Stimulated activated CD4-positive, alpha-beta T cell treated with anti-CD3 and anti-CD28 coated beads, Interleukin-1b, Interleukin-23, amount 100 ng/mL, for 1 hour (primary cell): Measurements from ENCODE around the gene DECR2.
"Not testable (repeated sequence)": the region's sequence is repeated elsewhere in the genome, so short reads cannot be mapped to it uniquely, and the experiment has no call there.

ENCODE experiments used
- DNase-seq, 2 donors: peaks; one replicate each; pipeline ENCODE4 v3.0.0-alpha.2; 2020; ENCODE audit warnings: low read depth in 2 of 2

Gene DECR2

GRCh38 chr16:366476-366875 lies 35.2 kb upstream of the DECR2 start:
- DNase-seq = no peak

DNA sequence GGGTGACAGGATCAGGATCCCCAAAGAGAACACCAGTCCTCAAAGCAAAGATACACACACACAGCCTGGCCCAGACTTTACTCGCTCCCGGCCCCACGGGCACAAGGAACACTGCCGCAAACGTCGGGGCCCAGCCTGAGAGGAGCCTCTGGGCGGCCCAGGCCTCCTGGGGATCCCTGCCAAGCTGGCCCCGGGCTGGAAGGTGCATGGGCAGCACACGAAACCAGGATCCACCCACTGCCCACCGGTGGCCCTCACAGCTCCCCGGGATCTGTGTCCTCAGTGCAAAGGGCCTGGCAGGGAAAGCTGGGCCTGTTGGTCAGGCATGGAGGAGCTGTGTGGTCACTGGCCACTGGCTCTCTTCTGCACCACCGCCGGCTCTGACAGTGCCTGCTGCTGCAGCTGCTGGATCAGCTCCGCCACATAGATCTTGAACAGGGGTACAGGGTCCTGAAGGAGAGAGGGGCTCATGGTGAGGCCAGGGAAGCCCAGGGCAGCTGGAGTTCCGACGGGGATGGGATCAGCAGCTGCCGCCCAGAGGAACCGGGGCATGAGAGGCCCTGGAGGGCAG lies 34.3 kb upstream of the DECR2 start:
- DNase-seq = no peak

- no peak for DNase-seq
Observed at GRCh38 chr16:368388-369158, 33.1 kb upstream of the DECR2 start.

DNA sequence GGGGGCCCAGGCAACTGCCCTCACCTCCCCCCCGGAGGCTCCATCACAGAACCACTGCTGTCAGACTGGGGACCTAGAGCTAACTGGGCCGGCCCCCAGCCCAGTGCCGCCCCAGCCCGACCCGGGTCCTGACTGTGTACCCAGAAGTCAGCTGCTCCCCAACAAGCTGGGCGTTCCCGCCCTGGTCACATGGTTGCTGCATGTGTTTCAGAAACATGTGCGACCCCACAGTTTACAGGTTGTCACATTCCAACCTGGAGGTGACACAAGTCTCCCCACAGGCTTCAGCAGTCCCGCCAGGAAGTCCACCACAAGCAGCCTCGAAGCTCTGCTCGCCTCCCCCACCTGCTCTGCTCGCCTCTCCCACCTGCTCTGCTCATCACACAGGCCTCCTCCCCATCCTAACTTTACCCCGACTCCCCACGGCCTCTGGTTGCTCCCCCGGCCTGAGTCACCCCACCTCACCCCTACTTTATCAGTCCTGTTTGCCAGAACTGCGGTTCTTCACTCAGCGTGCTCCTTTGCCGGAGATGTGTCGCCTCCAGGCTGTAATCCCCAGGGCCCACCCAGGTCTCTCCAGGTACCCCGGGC lies 32.3 kb upstream of the DECR2 start:
- DNase-seq = no peak

GRCh38 chr16:369866-370436 lies 31.7 kb upstream of the DECR2 start:
- no peak for DNase-seq

DNA sequence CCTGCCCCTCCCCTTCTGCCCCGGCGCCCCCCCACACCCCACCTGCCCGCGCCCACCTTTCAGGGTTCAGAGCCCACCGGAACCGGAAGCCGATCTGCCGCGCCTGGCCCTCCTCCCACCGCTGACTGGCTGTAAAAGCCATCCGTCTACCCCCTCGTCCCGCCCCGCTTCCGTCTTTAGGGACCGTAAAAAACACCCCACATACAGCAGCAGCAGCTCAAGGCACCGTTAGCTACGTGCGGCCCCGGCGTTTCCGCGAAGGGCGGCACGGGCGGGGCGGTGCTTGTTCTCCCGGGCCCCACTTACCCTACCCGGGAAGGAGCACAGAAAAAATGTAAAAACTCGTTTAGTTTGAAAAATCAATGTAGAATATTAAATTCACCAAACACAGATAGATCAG lies 31.2 kb upstream of the DECR2 start, which contains the start of gene MRPL28:
Gene MRPL28, minus strand, starts transcription at position 96 of the 400 bp plus-strand sequence. CDS start 320 bp downstream, outside the sequence.
- peak; percentile 82 to 89 for DNase-seq

- DNase-seq = no peak
Observed at GRCh38 chr16:370979-371514, 30.6 kb upstream of the DECR2 start.

- DNase-seq = no peak
Observed at GRCh38 chr16:371515-372301, 30.0 kb upstream of the DECR2 start.

DNA sequence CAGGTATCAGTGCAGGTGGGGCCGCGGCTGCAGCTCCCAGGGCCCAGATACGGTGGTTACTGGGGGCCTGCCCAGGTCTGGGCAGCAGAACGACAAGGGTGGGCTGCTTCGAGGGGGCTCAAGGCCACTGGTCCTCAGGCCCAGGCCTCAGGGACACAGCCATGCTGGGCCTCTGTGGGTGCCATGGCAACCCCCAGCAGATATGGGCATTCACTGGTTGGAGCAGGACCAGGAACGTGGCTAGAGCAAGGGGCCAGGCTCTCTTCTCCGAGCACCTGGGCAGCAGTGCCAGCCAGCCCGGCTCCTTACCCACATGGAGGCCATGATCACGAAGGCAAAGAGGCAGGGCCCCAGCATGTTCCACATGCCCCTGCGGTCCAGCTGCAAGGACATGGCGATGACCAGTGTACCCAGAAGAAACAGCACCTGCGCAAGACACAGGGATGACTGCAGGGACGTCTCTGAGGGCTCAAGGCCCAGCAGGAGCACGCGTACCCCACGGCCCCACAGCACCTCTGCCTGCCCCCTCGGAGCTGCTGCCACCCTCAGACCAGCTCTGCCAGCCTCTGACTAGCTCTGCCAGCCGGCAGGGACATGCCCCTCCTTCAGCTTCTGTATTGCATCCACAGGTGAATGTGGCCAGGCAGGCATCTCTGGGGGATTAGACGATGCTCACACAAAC lies 29.2 kb upstream of the DECR2 start:
- no peak for DNase-seq

GRCh38 chr16:373020-373598 lies 28.6 kb upstream of the DECR2 start:
- DNase-seq = no peak

DNA sequence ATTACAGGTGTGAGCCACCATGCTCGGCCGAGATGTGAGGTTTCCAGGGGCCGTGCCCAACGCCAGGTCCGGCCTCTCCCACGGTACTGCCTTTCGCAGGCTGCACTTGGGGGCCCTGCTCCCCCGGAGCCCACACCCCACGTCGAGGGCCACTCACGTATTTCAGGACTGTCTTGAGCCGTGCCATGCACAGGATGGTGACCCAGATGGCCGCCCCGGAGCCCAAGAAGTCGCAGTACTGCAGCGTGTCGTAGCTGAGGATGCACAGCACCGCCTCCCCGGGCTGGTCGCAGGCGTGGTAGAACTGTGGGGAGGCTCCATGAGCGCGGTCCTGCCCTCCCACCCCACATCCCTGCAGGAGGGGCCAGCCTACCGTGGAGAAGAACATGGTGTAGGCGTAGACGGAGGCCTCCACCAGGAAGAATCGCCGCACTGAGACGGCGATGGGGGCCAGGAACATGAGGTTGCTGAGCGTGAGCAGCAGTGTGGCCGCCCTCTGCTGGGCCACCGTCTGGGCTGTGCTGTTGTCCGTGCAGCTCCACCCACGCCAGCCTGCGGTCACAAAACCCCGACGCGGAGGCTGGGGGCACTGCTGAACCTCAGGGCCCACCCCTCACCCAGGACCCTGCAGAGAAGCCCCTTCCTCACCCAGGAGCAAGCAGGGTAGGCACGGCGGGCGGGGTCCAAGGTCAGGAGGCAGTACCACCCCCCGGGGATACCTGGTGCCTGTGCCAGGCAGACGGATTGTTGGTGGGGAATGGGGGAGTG lies 27.7 kb upstream of the DECR2 start:
- DNase-seq = no peak

DNA sequence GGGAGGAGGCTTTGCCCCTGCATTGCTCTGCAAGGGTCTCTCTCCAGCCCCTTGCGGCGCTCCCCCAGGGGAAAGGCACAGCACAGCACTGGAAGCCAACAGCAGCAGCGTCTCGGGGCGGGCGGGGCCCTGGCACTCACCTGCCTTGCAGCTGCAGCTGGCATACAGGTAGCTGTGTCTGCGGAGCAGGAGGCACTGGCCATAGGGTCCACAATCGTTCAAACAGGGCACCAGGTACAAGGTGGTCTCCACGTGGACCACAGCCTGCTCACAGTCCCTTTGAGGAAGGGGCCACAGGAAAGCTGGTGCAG lies 27.1 kb upstream of the DECR2 start:
- no peak for DNase-seq

- no peak for DNase-seq
Observed at GRCh38 chr16:375212-375611, 26.5 kb upstream of the DECR2 start.

DNA sequence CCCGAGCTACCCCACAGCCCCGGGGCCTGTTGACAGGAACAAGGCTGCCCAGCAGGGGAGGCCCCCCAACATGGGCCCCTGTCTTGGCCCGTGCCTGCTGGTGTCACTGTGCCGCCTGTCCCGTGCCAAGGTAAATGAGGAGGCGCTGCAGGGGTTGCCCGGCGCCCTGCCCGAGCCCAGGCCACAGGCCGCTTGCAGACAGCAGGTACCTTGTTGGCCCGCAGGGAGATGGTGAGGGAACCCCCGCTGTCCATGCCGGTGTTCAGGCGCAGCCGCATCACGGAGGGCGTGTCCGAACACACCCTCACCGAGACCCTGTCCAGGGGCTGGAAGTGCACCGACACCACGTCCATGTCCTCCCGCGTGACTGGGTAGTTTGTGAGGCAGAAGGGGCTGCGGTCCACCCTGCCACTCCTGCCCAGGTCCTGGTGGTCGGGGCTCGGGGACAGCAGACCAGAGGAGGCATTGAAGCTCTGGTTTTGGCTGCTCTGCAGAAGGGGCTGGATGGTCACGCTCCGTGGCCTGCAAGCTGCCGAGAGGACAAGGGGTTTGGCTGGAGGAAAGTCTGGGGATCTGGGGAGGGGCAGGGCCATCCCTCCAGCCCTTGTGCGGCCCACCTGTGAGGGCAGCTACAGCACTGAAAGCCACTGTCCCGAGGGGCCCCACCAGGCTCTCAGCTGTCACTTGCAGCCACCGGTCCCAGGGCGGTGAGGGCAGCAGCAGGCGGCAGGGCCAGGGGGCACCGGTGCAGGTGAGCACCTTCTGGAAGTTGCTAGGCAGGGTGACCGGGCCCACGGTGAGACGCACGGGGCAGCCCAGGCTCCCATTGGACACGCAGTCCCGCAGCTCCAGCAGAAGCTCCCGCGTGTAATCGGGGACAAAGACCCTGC lies 25.5 kb upstream of the DECR2 start:
- DNase-seq = no peak

DNA sequence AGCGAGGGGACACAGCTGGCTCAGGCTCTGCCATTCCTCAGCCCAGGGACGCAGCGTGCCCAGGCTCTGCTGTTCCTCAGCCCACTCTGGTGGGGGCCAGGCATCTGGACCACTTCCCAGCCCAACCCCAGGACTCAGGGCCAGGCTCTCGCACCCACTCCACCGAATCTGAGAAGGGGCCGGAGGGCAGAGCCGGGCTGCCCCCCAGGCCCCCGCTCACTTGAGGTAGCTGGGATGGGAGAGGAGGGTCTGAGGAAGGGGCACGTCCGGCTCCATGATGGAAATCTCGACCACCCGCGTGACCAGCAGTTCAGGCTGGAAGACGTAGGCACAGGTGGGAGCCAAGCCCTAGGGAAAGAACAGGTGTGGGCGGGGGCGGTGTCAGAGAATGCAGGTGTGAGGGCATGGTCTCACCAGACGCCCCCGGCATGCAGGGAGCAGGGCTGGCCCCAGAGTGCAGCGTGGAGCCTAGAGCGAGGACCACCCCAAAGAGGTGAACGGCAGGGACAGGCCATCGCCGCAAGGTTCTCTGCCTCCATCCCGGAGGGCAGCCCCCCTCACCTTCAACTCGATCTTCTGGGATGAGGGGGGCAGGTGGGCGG lies 24.8 kb upstream of the DECR2 start:
- no peak for DNase-seq

DNA sequence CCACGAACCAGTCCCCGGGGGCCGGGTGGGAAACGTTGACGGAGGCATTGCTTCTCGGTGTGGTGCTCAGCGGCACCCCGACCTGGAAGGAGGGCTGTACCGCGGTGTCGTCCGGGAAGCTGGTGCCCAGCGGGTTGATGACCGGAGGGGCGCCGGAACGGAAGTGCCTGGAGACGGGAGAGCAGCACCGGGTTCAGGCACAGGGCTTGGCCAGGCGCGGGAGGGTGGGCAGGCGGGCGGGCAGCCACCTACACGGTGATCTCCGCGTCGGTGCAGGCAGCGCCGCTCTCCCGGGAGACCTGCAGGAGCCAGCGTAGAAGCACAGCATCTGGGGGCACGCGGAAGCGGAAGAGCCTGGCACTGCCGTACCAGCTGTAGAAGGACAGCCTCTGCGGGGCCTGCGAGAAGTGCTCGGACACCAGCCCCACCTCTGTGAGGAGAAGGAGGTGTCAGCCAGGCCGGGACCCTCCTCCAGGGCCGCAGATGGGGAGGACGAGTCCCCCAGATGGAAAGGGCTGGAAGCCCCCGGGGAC lies 24.2 kb upstream of the DECR2 start:
- DNase-seq = no peak

GRCh38 chr16:378113-378820 lies 23.4 kb upstream of the DECR2 start:
- DNase-seq = not testable (repeated sequence)

DNA sequence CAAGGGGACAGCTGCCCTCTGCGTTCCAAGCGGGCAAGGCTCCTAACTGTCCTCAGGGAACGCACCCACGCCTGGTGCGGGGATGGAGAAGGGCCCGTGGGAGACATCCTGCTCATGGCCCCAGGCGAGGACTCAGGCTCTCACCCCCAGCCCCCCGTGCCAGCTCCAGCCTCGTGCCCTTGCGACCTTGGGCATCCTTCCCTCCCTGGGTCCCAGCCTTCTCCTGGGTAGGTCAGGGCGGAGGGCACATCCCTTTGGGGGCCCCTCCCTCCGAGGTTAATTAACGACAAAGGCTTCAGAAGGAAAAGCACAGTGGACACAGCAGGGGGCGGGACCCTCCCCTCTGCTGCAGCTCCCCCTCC lies 22.9 kb upstream of the DECR2 start:
- DNase-seq = no peak
